SJCRH30 (cell line): ENCODE measurements around the gene TP53BP2. TPM values are rescaled to one million over a fixed set of nuclear protein-coding genes. Genes with fewer than 3 reads are reported as not detected.

ENCODE experiments used
- DNase-seq, 2 experiments: peaks; one replicate each; pipeline ENCODE4 v3.0.0-alpha.2; 2015 to 2020
- H3K27ac ChIP-seq: fragments of 250-450 bp; sonication (Bioruptor Pico); 2 replicates; pipeline ENCODE4 v1.5.1; 2020; ENCODE audit warnings: mild to moderate bottlenecking, moderate library complexity
- H3K27me3 ChIP-seq: fragments of 250-450 bp; sonication (Bioruptor Pico); 2 replicates; pipeline ENCODE4 v1.5.1; 2020; ENCODE audit warnings: mild to moderate bottlenecking, moderate library complexity
- H3K36me3 ChIP-seq: fragments of 250-450 bp; sonication (Bioruptor Pico); 2 replicates; pipeline ENCODE4 v1.5.1; 2020; ENCODE audit warnings: mild to moderate bottlenecking, moderate library complexity
- H3K4me1 ChIP-seq: fragments of 250-450 bp; sonication (Bioruptor Pico); 2 replicates; pipeline ENCODE4 v1.5.1; 2020; ENCODE audit warnings: mild to moderate bottlenecking, moderate library complexity
- H3K4me3 ChIP-seq: fragments of 250-450 bp; sonication (Bioruptor Pico); 2 replicates; pipeline ENCODE4 v1.5.1; 2020; ENCODE audit warnings: mild to moderate bottlenecking, moderate library complexity
- H3K9me3 ChIP-seq: fragments of 250-450 bp; sonication (Bioruptor Pico); replicated peaks from 2 replicates; pipeline ENCODE4 v1.5.1; 2020; ENCODE audit warnings: mild to moderate bottlenecking, moderate library complexity
- total RNA-seq: library from RNA; depleted of rRNA; stranded (reverse); fragments of >200 nt; shearing (Covaris generic); gene quantifications from 2 replicates; pipeline ENCODE4 v1.2.3, GENCODE V29; 2014

The TP53BP2 gene
- total RNA-seq, 1 experiment from 2014 or later, result 54.4 TPM

DNA sequence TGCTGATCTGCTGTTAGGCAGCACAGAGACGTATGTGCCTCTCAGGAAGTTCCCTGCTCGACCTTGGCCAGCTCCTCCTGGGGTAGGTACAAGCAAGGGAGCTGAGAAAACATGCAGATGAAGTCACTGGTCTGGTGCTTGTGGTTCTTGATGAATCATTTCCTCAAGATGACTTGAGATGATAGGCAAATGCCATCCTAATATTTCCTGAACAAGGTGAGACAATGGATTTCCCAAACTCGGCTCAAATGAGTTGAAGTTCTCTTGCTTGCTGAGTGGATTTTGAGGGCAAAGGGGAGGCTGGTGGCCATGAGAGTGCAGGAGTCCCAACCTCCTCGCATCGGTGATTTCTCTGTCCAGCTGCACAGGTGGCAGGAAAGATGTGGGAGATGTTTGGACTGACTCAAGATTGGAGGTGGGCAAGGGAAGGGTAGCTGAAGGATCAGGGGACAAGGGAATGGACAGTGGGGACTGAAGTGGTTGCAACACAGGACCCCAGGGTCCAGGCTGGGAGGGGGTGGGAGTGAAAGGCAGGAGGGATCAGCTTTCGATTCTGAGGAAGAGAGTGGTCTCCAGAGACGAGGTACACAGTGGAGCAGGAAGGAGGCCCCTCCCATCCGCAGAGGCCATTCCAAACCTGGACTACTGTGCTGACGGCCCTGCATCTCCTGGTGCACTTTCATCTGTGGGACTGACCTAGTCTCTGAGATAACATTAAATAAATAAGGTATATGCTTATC, 69.5 kb downstream of the TP53BP2 start:
- Histone ChIP-seq H3K4me1 (peaks cover 13% of the 10 kb centered on the region), H3K27ac (no peak overlapping the region), H3K4me3 (no peak overlapping the region), H3K9me3 (no peaks in the 10 kb centered on the region), H3K27me3 (no peaks in the 10 kb centered on the region), H3K36me3 (peaks cover 66% of the 10 kb centered on the region)
- no peak for DNase-seq

DNA sequence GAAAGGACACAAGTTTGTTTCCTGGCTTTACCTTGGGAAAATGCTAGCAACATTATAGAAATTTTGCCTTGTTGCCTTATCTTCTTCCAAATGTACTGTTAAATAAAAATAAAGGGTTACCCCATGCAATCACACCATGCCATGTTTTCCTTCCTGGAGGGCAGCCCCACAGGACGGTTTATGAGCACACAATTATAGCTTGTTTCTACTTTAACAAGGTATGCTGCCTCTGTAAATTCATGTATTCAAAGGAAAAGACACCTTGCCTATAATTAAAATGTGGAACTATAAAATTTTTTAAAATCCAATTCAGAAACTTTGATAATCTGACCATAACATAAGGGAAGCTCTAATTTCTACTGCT, 70.1 kb downstream of the TP53BP2 start:
- no peaks in the 10 kb centered on the region for H3K27me3 ChIP-seq
- H3K4me1 ChIP-seq, result peaks cover 18% of the 10 kb centered on the region
- no peaks in the 10 kb centered on the region for H3K9me3 ChIP-seq
- no peak for DNase-seq
- no peak overlapping the region for H3K4me3 ChIP-seq
- H3K36me3 ChIP-seq, result peaks cover 66% of the 10 kb centered on the region
- H3K27ac ChIP-seq, result no peak overlapping the region

DNA sequence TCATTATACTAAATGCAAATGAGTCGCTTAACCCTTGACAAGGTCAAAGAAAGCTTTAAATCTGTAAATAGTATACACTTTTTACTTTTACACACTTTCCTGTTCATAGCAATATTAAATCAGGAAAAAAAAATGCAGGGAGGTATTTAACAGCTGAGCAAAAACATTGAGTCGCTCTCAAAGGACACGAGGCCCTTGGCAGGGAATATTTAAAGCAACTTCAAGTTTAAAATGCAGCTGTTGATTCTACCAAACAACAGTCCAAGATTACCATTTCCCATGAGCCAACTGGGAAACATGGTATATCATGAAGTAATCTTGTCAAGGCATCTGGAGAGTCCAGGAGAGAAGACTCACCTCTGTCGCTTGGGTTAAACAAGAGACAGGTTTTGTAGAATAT, 70.7 kb downstream of the TP53BP2 start:
- peaks cover 20% of the 10 kb centered on the region for H3K4me1 ChIP-seq
- no peak overlapping the region for H3K4me3 ChIP-seq
- no peaks in the 10 kb centered on the region for H3K9me3 ChIP-seq
- no peak for DNase-seq
- H3K27me3 ChIP-seq, result no peaks in the 10 kb centered on the region
- no peak overlapping the region for H3K27ac ChIP-seq
- peaks cover 66% of the 10 kb centered on the region for H3K36me3 ChIP-seq

DNA sequence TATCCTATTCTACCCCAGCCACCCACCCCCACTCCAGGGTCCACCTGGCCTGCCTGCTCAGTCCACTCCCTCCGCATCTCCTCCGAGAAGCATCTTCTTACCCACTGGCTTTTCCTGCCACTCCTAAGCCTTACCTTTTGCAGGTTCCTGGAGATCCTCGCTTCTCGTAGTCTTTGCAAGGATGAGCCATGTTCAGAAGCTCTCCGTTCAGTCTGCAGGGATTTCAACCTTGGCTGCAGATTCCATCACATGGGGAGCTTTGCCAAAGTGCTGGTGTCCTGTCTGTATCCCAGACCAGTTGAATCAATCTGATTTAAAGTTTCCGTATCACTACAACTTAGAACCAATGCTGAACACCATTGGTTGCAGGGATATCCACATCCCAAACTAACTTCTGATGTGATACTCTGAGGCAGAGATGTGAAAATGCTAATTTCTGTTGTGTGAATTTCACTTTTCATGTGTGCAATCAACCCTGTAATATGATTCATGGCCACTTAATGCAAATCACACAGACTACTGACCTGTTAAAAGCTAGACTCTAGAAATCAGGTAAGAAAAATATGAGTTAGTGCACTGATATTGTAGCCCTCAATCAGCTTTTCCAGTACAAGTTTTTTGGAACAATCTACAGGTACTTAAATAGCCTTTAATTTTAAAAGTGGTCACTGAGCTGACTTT, 71.5 kb downstream of the TP53BP2 start:
- DNase-seq, result no peak
- Histone ChIP-seq H3K27me3 (no peaks in the 10 kb centered on the region), H3K4me1 (peaks cover 20% of the 10 kb centered on the region), H3K4me3 (no peak overlapping the region), H3K27ac (no peak overlapping the region), H3K36me3 (peaks cover 65% of the 10 kb centered on the region), H3K9me3 (no peaks in the 10 kb centered on the region)

DNA sequence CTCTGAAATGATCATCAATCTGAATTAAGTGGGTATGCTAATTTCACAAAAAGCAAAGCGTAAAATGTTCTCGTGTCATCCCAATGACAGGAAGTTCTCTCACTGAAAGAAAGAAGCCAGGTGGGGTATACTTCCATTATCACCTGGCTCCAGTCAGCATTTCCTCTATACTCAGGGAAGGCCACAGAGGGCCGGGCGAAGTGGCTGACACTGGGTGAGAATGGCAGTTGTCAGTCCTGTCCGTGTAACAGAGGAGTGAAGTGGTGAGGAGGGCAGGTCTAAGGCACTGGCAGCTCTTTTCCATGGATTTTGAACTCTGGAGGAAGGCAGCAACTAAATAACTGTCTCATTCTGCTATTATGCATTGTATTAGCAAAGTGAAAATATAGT, 73.0 kb downstream of the TP53BP2 start:
- no peaks in the 10 kb centered on the region for H3K9me3 ChIP-seq
- H3K4me1 ChIP-seq, result peaks cover 20% of the 10 kb centered on the region
- peaks cover 61% of the 10 kb centered on the region for H3K36me3 ChIP-seq
- no peaks in the 10 kb centered on the region for H3K27me3 ChIP-seq
- DNase-seq, result no peak
- no peak overlapping the region for H3K4me3 ChIP-seq
- peak overlapping the region; percentile 82; the same call in 1 of the 2 replicates for H3K27ac ChIP-seq

DNA sequence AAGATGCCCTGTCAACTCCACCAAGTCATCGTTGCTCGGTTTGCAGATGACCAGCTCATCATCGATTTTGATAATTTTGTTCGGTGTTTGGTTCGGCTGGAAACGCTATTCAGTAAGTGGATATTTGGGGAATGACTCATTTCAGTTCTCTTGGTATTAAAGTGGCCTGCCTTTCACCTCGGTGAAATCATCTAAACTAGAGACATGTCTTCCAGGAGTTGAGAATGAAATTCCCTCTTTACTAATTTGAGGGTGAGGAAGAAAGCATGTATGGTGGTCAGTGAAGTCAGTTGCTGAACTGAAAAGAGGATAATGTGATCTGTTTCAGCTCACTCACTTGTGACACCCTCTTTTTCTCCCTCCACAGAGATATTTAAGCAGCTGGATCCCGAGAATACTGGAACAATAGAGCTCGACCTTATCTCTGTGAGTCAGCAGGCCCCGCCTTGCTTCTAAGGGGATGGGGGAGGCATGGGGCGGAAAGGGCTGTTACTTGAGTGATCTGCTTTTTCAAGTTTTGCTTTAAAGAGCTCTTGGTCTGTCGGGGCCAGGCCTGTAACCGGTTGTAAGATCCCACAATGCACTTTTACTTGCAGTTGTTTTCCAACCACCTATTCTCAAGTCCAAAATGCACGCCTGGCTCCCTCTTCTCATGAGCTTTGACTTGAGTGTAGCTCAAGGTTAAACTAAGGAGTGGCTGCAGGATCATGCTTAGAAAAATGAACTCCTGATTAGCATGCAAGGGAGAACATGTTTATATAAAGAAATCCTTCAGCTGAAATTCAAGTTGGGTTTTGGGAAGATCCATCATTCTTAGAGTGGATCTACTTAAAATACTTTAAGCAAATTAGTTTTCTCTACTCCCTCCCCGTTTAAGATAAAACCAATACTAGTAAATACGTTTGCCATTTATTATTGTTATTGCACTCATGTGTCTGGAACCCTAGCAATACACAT, 73.7 kb downstream of the TP53BP2 start:
- H3K36me3 ChIP-seq, result peaks cover 54% of the 10 kb centered on the region
- H3K9me3 ChIP-seq, result no peaks in the 10 kb centered on the region
- H3K27ac ChIP-seq, result peak overlapping the region; percentile 82
- no peak overlapping the region for H3K4me3 ChIP-seq
- peak; percentile 77 to 82 for DNase-seq
- no peaks in the 10 kb centered on the region for H3K27me3 ChIP-seq
- H3K4me1 ChIP-seq, result peaks cover 20% of the 10 kb centered on the region

DNA sequence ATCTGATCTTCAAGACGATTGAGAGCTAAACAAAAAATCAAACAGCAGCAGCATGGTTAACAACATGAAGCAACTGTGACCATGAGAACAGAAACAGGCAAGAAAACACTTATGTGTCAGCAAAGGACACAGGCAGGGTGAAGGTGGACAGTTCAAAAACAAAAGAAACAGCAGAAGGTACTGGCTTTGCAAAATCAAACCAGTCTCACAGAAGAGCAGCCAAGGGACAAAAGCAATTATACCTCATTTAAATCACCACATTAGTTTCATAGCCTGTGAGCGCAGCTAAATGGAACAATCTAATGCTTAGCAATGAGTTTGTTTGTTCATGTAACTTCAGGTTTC, 74.3 kb downstream of the TP53BP2 start:
- H3K4me1 ChIP-seq, result peaks cover 20% of the 10 kb centered on the region

DNA sequence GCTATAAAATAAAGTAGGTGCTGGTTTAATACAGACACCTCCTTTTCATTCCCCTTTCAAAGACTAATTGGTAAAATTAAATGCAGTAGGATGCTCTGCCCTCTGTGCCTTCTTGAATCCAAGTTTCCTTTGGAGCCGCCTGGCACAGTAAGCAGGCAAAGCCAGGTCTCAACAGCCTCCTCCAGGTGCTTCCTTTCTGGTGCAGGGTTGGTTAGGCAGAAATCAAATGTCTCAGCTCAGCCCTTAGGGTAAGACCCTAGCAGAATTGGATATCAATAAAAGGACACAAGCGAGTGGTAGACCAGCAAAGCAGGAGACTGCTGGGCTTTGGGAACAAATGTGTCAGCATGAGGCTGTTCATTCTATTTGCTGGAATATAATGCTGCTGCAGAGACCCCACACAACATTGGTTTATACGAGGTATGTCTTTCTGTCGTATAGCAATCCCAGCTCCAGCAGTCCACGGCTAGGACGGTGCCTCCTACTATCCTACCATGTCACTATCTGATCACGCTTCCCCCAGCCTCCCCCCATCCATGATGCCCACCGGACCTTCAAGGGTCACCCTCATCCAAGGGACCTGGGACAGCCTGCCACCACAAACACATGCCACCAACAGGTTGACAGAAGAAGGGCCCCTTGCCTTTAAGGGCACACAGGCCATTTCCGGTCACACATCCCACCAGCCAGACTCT, 75.0 kb downstream of the TP53BP2 start:
- peaks cover 26% of the 10 kb centered on the region for H3K4me1 ChIP-seq
- no peak for DNase-seq
- peak overlapping the region; percentile 82 for H3K27ac ChIP-seq
- no peak overlapping the region for H3K4me3 ChIP-seq
- H3K9me3 ChIP-seq, result no peaks in the 10 kb centered on the region
- no peaks in the 10 kb centered on the region for H3K27me3 ChIP-seq
- peaks cover 63% of the 10 kb centered on the region for H3K36me3 ChIP-seq

More for the DNA sequence above, 74.3 kb downstream of the TP53BP2 start:
- Histone ChIP-seq H3K27me3 (no peaks in the 10 kb centered on the region), H3K36me3 (peaks cover 56% of the 10 kb centered on the region), H3K9me3 (no peaks in the 10 kb centered on the region), H3K4me3 (no peak overlapping the region), H3K27ac (peak overlapping the region; percentile 82)
- no peak for DNase-seq

DNA sequence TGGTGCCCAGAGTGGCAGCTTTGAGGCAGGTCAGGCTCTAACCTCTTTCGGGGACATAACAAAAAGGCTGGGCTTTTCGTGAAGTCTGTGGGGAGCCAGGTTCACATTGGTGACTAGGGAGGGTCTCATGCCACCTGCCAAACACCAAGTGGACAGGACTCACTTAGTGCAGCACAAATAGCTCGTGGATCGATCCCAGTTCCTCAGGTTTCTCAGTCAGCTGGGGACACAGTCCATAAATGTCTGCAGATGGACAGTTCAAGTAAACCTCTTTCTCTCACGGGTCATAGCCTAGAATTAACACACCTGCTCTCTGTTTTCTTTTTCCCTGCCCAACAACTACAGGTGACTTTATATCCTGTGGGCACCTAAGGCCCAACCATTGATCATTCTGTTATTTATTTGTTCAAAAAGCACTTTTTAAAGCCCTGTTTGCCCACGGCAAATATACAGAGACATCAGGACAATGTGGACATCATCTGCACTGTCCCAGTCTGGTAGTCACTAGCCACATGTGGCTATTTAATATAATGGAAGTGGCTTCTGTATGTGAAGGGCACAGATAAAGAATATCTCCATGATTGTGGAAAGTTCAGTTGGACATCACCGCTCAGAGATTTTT, 79.9 kb downstream of the TP53BP2 start:
- peaks cover 32% of the 10 kb centered on the region for H3K4me1 ChIP-seq
- H3K27me3 ChIP-seq, result no peaks in the 10 kb centered on the region
- peak overlapping the region; percentile 85 for H3K27ac ChIP-seq
- DNase-seq, result no peak
- H3K9me3 ChIP-seq, result no peaks in the 10 kb centered on the region
- no peak overlapping the region for H3K4me3 ChIP-seq
- peaks cover 63% of the 10 kb centered on the region for H3K36me3 ChIP-seq

DNA sequence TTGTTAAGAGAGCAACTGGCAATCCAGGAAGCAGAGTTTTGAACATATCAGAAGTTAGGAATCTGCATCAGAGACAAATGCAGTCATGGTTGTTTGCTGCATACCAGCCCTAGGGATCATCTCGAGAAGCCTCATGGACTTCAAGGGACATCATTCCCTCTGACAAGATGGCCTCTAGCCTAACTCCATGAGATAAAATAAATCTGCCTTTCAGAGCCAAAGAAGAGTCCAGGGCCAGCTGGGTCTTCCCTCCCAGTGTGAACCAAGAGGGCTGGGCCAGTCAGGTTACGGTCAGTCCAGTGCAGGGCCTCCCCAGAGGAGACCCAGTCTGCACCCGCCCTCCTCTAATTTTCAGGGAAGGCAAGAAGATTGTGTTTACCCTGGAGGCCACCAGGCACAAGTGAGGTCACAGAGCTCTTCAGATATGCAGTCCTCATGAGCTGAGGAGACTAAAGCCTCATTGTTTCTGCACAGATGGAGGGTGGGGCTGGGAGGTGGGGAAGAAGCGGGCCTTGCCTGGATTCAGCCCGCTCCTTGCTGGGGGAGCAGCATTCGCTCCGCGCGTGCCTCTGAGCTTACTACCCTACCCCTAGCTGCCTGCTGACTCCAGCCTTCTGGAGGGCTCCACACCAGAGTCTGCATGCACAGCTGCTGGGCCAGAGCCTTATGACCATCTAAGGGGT, 80.6 kb downstream of the TP53BP2 start:
- H3K4me1 ChIP-seq, result peaks cover 28% of the 10 kb centered on the region
- H3K27ac ChIP-seq, result peak overlapping the region; percentile 85
- peaks cover 56% of the 10 kb centered on the region for H3K36me3 ChIP-seq
- H3K27me3 ChIP-seq, result no peaks in the 10 kb centered on the region
- H3K4me3 ChIP-seq, result no peak overlapping the region
- no peaks in the 10 kb centered on the region for H3K9me3 ChIP-seq
- peak; percentile 90 to 91 for DNase-seq

DNA sequence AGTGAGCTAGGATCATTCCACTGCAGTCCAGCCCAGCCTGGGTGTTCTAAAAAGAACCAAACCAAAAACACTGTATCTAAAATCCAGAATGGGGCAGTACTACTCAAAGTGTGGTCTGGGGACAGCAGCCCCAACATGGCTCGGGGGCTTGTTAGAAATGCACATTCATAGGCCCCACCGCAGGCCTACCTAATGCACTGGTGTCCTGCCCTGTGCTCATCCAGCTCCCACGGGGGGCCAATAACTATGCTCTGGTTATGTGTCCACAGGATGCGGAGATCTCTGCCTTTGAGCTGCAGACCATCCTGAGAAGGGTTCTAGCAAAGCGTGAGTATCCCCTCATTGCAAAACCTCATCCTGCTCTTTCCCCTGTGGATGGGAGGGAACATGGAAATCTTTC, 81.9 kb downstream of the TP53BP2 start:
- Histone ChIP-seq H3K4me1 (peaks cover 28% of the 10 kb centered on the region), H3K27me3 (no peaks in the 10 kb centered on the region), H3K4me3 (no peak overlapping the region), H3K36me3 (peaks cover 52% of the 10 kb centered on the region), H3K27ac (peak overlapping the region; percentile 85; the same call in 1 of the 2 replicates), H3K9me3 (no peaks in the 10 kb centered on the region)
- no peak for DNase-seq

DNA sequence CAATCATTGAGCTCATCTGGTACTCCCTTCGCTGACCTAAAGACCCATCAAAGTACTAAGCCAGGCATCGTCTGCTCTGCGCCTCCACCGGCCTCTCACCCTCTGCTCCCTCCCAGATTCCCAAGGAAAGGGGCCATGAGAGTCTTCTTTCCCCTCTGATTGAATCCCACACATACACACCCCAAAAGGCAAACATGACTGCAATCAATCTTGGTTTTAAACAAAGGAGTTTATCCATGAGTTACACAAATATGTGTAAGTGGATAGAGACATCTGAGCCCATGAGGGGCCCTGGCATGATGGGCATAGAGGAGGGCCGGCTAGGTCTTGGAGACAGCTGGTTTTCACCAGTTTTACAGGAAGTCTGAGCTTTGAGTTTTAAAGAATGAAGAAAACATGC, 82.5 kb downstream of the TP53BP2 start:
- H3K27ac ChIP-seq, result no peak overlapping the region; the same call in 1 of the 2 replicates
- peaks cover 28% of the 10 kb centered on the region for H3K4me1 ChIP-seq
- DNase-seq, result no peak
- H3K9me3 ChIP-seq, result no peaks in the 10 kb centered on the region
- H3K36me3 ChIP-seq, result peaks cover 57% of the 10 kb centered on the region
- no peak overlapping the region for H3K4me3 ChIP-seq
- H3K27me3 ChIP-seq, result no peaks in the 10 kb centered on the region

DNA sequence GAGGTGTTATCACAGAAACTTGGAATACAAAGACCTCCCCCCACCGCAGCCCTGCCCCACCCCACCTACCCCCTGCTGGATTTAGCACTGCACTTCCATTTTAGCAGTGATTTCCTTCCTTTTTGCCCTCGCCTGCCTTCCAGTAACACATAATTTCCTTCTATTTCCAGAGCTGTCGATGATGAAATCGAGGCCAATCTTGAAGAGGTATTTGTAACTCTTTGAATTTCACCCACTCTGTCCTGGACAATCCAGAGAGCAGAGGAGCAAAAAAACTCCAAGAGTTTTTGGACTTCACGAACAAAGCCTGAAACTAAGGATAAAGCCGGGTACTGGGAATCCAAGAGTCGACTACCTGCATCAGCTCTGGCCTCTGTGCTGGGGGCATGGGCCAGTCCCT, 84.3 kb downstream of the TP53BP2 start:
- no peaks in the 10 kb centered on the region for H3K9me3 ChIP-seq
- H3K4me1 ChIP-seq, result peaks cover 28% of the 10 kb centered on the region
- DNase-seq, result no peak
- H3K36me3 ChIP-seq, result peaks cover 66% of the 10 kb centered on the region
- no peak overlapping the region for H3K4me3 ChIP-seq
- no peak overlapping the region for H3K27ac ChIP-seq
- H3K27me3 ChIP-seq, result no peaks in the 10 kb centered on the region

DNA sequence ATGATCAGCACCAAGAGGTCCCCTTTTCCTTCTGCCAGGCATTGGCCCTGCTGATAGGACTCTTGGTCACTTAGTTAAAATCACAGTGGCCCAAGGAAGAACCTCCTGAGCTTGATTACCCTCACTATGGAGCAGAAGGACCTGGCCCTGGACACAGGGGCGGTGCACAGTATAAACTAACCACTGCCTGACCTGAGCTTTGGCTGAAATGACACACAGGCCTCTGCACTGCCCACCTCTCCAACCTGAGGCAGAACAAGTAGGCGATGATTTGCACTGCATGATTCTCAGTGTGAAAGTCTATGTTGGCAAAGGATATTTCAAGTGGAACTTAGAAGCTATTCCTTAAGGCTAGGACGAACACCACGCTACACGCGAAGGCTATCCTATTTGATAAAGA, 84.9 kb downstream of the TP53BP2 start:
- no peak for DNase-seq
- no peak overlapping the region for H3K4me3 ChIP-seq
- H3K27me3 ChIP-seq, result no peaks in the 10 kb centered on the region
- no peaks in the 10 kb centered on the region for H3K9me3 ChIP-seq
- no peak overlapping the region for H3K27ac ChIP-seq
- peaks cover 23% of the 10 kb centered on the region for H3K4me1 ChIP-seq
- H3K36me3 ChIP-seq, result peaks cover 64% of the 10 kb centered on the region
